Measurements from ENCODE around the gene RABGEF1.
"Not testable (repeated sequence)": the region's sequence is repeated elsewhere in the genome, so short reads cannot be mapped to it uniquely, and the experiment has no call there.

The RABGEF1 gene

GRCh38 chr7:66697449-66698438 is 42.8 kb upstream of the RABGEF1 start:
- H3K4me3 Mint-ChIP-seq, result no peak overlapping the region
- peak overlapping the region in 2 of 3 experiments; percentile 31 to 68 for H3K27ac Mint-ChIP-seq
- no peak for TF ChIP-seq CTCF (IDR thresholded peaks at IDR 0.05; ENCODE audit: unreplicated experiment in 3 of 3)
- no peaks in the 10 kb centered on the region for H3K9me3 Mint-ChIP-seq
- H3K27me3 Mint-ChIP-seq (ENCODE audit: low read depth), result no peaks in the 10 kb centered on the region
- peaks cover 20% of the 10 kb centered on the region for H3K36me3 Mint-ChIP-seq (ENCODE audit: low read depth)
- peaks cover 4% of the 10 kb centered on the region for H3K4me1 Mint-ChIP-seq

DNA sequence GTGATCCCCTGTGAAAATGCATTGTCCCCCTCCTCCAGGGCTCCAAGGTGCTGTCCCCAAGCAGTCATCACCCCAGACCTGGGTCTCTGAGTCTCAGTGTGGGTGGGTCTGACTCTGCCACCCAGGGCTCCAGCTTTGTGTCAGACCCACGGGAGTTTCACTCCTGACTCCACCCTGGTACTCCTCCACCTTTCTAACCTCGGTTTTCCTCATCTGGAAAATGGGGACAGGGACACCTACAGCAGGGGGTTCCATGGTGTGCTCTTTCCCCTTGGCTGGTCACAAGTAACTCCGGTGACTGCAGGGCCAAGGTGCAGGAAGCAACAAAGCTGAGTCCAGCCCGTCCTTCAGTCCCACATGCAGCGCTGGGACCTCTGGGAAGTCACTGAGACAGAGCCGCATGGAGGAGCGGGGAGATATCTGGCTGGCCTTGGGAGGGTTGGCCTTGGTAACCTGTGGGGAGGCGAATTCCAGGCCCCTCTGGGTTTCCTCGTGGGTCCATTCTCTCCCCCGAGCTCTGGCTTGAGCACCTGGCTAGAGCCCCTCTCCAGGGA is 41.8 kb upstream of the RABGEF1 start:
- no peaks in the 10 kb centered on the region for H3K27me3 Mint-ChIP-seq (ENCODE audit: low read depth)
- no peak overlapping the region for H3K27ac Mint-ChIP-seq
- H3K4me3 Mint-ChIP-seq, result no peak overlapping the region
- no peak for TF ChIP-seq CTCF (IDR thresholded peaks at IDR 0.05; ENCODE audit: unreplicated experiment in 3 of 3)
- peaks cover 26% of the 10 kb centered on the region for H3K36me3 Mint-ChIP-seq (ENCODE audit: low read depth)
- no peaks in the 10 kb centered on the region for H3K9me3 Mint-ChIP-seq
- H3K4me1 Mint-ChIP-seq, result peaks cover 4% of the 10 kb centered on the region

DNA sequence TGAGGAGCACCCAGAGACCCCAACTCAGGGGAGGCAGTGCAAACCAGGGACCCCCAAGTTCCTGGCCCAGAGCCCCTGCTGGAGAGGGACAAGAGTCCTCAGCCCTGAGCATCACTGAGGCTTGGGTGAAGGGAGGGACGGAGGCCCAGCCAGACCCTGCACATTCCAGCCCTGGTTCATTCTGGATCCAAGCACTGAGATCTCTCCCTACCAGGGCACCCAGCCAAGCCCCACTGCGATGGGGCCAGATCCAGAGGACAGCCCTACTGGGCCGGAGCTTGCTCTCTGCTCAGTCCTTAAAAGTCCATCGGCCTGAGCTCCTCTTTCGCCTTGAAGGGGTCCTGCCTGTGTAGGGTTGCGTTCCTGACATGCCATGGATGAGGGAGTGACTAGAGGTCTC is 40.5 kb upstream of the RABGEF1 start:
- no peak overlapping the region for H3K4me3 Mint-ChIP-seq
- TF ChIP-seq CTCF (IDR thresholded peaks at IDR 0.05; ENCODE audit: unreplicated experiment in 3 of 3), result no peak
- H3K4me1 Mint-ChIP-seq, result peaks cover 4% of the 10 kb centered on the region
- H3K27me3 Mint-ChIP-seq (ENCODE audit: low read depth), result no peaks in the 10 kb centered on the region
- peaks cover 24% of the 10 kb centered on the region for H3K36me3 Mint-ChIP-seq (ENCODE audit: low read depth)
- H3K9me3 Mint-ChIP-seq, result no peaks in the 10 kb centered on the region
- no peak overlapping the region for H3K27ac Mint-ChIP-seq

GRCh38 chr7:66700633-66701131 is 39.9 kb upstream of the RABGEF1 start:
- peaks cover 29% of the 10 kb centered on the region for H3K36me3 Mint-ChIP-seq (ENCODE audit: low read depth)
- H3K9me3 Mint-ChIP-seq, result no peaks in the 10 kb centered on the region
- H3K27me3 Mint-ChIP-seq (ENCODE audit: low read depth), result no peaks in the 10 kb centered on the region
- H3K4me1 Mint-ChIP-seq, result peaks cover 4% of the 10 kb centered on the region
- TF ChIP-seq CTCF (IDR thresholded peaks at IDR 0.05; ENCODE audit: unreplicated experiment in 3 of 3), result no peak
- no peak overlapping the region for H3K4me3 Mint-ChIP-seq
- no peak overlapping the region for H3K27ac Mint-ChIP-seq

DNA sequence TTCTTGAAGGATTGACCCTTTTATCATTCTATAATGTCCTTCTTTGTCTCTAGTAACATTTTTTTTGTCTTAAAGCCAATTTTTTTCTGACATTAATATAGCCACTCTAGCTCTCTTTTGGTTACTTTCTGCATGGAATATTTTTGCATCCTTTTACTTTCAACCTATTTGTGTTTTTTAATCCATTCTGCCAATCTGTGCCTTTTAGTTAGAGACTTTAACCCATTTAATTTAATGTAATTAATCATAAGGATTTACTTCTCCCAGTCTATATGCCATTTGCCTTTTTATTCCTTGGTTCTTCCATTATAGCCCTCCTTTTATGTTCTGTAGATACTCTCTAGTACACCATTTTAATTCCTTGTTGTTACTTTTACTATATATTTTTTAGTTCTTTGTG is 32.7 kb upstream of the RABGEF1 start:
- peaks cover 14% of the 10 kb centered on the region for H3K9me3 Mint-ChIP-seq
- H3K4me1 Mint-ChIP-seq, result no peaks in the 10 kb centered on the region
- H3K36me3 Mint-ChIP-seq (ENCODE audit: low read depth), result peaks cover 71% of the 10 kb centered on the region
- H3K27ac Mint-ChIP-seq, result no peak overlapping the region
- H3K27me3 Mint-ChIP-seq (ENCODE audit: low read depth), result no peaks in the 10 kb centered on the region
- H3K4me3 Mint-ChIP-seq, result no peak overlapping the region
- TF ChIP-seq CTCF (IDR thresholded peaks at IDR 0.05; ENCODE audit: unreplicated experiment in 3 of 3), result no peak

DNA sequence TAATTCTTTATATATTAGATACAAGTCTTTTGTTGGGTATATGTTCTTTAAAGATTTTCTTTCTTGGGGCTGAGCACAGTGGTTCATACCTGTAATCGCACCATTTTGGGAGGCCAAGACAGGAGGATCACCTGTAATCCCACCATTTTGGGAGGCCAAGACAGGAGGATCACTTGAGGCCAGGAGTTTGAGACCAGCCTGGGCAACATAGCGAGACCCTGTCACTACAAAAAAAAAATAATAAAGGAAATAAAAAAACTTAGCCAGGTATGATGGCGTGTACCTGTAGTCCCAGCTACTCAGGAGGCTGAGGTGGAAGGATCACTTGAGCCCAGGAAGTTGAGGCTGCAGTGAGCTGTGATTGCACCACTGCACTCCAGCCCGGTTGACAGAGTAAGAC is 29.8 kb upstream of the RABGEF1 start:
- H3K27ac Mint-ChIP-seq, H3K4me1 Mint-ChIP-seq: not testable (repeated sequence)

More for the DNA sequence above, 29.8 kb upstream of the RABGEF1 start:
- H3K4me3 Mint-ChIP-seq; H3K27me3 Mint-ChIP-seq (ENCODE audit: low read depth): not testable (repeated sequence)
- peaks cover 85% of the 10 kb centered on the region for H3K36me3 Mint-ChIP-seq (ENCODE audit: low read depth)
- H3K9me3 Mint-ChIP-seq, result peaks cover 30% of the 10 kb centered on the region

All from nephron (organoid).